SK-N-SH treated with all-trans-retinoic acid at 6 μM for 48 hours (cell line): ENCODE data around the gene PROZ.

Experiments used
- ATAC-seq: fragments of 200-7000 bp; cut with Tn5 transposase; 3 replicates; pipeline ENCODE4 v1.9.1; 2020; ENCODE audit warnings: mild to moderate bottlenecking, moderate library complexity
- ARNTL ChIP-seq: fragments of 450-650 bp; formaldehyde crosslinking; IDR thresholded peaks from 2 replicates; pipeline ENCODE4 v1.5.0; 2020; ENCODE audit warnings: low read depth, mild to moderate bottlenecking, moderate library complexity, borderline replicate concordance
- BACH2 ChIP-seq: fragments of 250-450 bp; sonication (Bioruptor Pico); IDR thresholded peaks from 2 replicates; pipeline ENCODE4 v1.9.0; 2021; ENCODE audit warnings: mild to moderate bottlenecking, borderline replicate concordance
- CREB5 ChIP-seq: fragments of 250-450 bp; sonication (Bioruptor Pico); IDR thresholded peaks from 2 replicates; pipeline ENCODE4 v1.5.1; 2020; ENCODE audit warnings: low read depth, mild to moderate bottlenecking, moderate library complexity
- CSDC2 ChIP-seq: fragments of 250-450 bp; sonication (Bioruptor Pico); IDR thresholded peaks from 2 replicates; pipeline ENCODE4 v1.5.0; 2020; ENCODE audit warnings: mild to moderate bottlenecking, moderate library complexity
- ESRRG ChIP-seq: fragments of 250-450 bp; sonication (Bioruptor Pico); IDR thresholded peaks from 2 replicates; pipeline ENCODE4 v1.6.1; 2021; ENCODE audit warnings: mild to moderate bottlenecking
- GLIS3 ChIP-seq: fragments of 250-450 bp; sonication (Bioruptor Pico); IDR thresholded peaks from 2 replicates; pipeline ENCODE4 v1.5.0; 2020; ENCODE audit warnings: mild to moderate bottlenecking, moderate library complexity
- ISL1 ChIP-seq: fragments of 250-450 bp; sonication (Bioruptor Pico); IDR thresholded peaks from 2 replicates; pipeline ENCODE4 v2.1.2; 2022; ENCODE audit warnings: mild to moderate bottlenecking, moderate library complexity
- PATZ1 ChIP-seq: fragments of 250-450 bp; sonication (Bioruptor Pico); IDR thresholded peaks from 2 replicates; pipeline ENCODE4 v1.8.0; 2020; ENCODE audit warnings: mild to moderate bottlenecking, moderate library complexity, borderline replicate concordance
- PPARA ChIP-seq: fragments of 250-450 bp; sonication (Bioruptor Pico); IDR thresholded peaks from 2 replicates; pipeline ENCODE4 v1.5.0; 2020; ENCODE audit warnings: mild to moderate bottlenecking, borderline replicate concordance
- RARB ChIP-seq: fragments of 250-450 bp; sonication (Bioruptor Pico); IDR thresholded peaks from 2 replicates; pipeline ENCODE4 v1.8.0; 2021; ENCODE audit warnings: mild to moderate bottlenecking, moderate library complexity
- SNAI2 ChIP-seq: fragments of 250-450 bp; sonication (Bioruptor Pico); IDR thresholded peaks from 2 replicates; pipeline ENCODE4 v1.5.0; 2020; ENCODE audit warnings: mild to moderate bottlenecking, moderate library complexity
- TCF4 ChIP-seq: fragments of 250-450 bp; sonication (Bioruptor Pico); IDR thresholded peaks from 2 replicates; pipeline ENCODE4 v1.8.0; 2021; ENCODE audit warnings: mild to moderate bottlenecking, moderate library complexity, borderline replicate concordance
- TOX ChIP-seq: fragments of 250-450 bp; sonication (Bioruptor Pico); IDR thresholded peaks from 2 replicates; pipeline ENCODE4 v1.8.0; 2021; ENCODE audit warnings: mild to moderate bottlenecking, moderate library complexity, borderline replicate concordance
- TSHZ2 ChIP-seq: fragments of 250-450 bp; sonication (Bioruptor Pico); IDR thresholded peaks from 2 replicates; pipeline ENCODE4 v1.5.0; 2020; ENCODE audit warnings: mild to moderate bottlenecking, moderate library complexity
- ZC3H10 ChIP-seq: fragments of 250-450 bp; sonication (Bioruptor Pico); IDR thresholded peaks from 2 replicates; pipeline ENCODE4 v1.5.1; 2021; ENCODE audit warnings: mild to moderate bottlenecking, moderate library complexity
- ZFP3 ChIP-seq: fragments of 250-450 bp; sonication (Bioruptor Pico); IDR thresholded peaks from 2 replicates; pipeline ENCODE4 v1.5.0; 2020; ENCODE audit warnings: mild to moderate bottlenecking, moderate library complexity
- ZFP30 ChIP-seq: fragments of 450-650 bp; formaldehyde crosslinking; IDR thresholded peaks from 2 replicates; pipeline ENCODE4 v1.5.0; 2022; ENCODE audit warnings: mild to moderate bottlenecking, moderate library complexity
- ZNF565 ChIP-seq: fragments of 450-650 bp; formaldehyde crosslinking; conservative IDR thresholded peaks from 2 replicates; pipeline ENCODE4 v1.5.0; 2020; ENCODE audit warnings: low read depth, mild to moderate bottlenecking, moderate library complexity
- ZNF8 ChIP-seq: fragments of 450-650 bp; formaldehyde crosslinking; IDR thresholded peaks from 2 replicates; pipeline ENCODE4 v1.5.0; 2020; ENCODE audit warnings: mild to moderate bottlenecking, moderate library complexity
- TF ChIP-seq, protein P1 (sequence below): fragments of 250-450 bp; sonication (Bioruptor Pico); IDR thresholded peaks from 2 replicates; pipeline ENCODE4 v1.8.0; 2021; ENCODE audit warnings: low read depth, mild to moderate bottlenecking, moderate library complexity, borderline replicate concordance
- TF ChIP-seq, protein P2 (sequence below): fragments of 250-450 bp; sonication (Bioruptor Pico); IDR thresholded peaks from 2 replicates; pipeline ENCODE4 v1.5.1; 2021; ENCODE audit warnings: mild to moderate bottlenecking, moderate library complexity

The PROZ gene

DNA sequence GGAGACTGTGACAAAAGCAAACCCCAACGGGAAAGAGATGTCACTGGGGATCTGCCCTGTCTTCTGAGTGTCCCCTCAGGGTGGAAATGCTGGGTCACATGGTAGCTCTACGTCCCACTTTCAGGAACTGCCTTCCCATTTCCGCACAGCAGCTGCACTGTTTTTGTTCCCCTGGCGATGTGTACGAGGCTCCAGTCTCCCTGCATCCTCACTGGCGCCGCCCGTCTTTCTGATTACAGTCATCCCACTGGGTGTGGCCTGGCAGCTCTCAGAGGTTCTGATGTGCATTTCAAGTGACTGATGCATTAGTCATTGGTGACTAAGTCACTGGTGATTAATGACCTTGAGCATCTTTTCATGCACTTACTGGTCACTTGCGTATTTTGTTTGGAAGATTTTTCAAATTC lies 28.8 kb downstream of the PROZ start:
- ATAC-seq, result peak; percentile 99
- TF ChIP-seq SNAI2 (CRISPR knock-in tag) (no peak), ESRRG (CRISPR knock-in tag) (no peak), TSHZ2 (CRISPR knock-in tag) (no peak), ZC3H10 (CRISPR knock-in tag) (peak; percentile 48; the same call in 1 of the 2 replicates), ZNF8 (no peak), ISL1 (CRISPR knock-in tag) (peak; percentile 92), GLIS3 (no peak), TOX (CRISPR knock-in tag) (0 out of 2 replicates have a peak, but pooled peaks have one; percentile 25), BACH2 (no peak), ZFP3 (CRISPR knock-in tag) (peak; percentile 49; the same call in 1 of the 2 replicates)
- TF ChIP-seq, protein P1, sequence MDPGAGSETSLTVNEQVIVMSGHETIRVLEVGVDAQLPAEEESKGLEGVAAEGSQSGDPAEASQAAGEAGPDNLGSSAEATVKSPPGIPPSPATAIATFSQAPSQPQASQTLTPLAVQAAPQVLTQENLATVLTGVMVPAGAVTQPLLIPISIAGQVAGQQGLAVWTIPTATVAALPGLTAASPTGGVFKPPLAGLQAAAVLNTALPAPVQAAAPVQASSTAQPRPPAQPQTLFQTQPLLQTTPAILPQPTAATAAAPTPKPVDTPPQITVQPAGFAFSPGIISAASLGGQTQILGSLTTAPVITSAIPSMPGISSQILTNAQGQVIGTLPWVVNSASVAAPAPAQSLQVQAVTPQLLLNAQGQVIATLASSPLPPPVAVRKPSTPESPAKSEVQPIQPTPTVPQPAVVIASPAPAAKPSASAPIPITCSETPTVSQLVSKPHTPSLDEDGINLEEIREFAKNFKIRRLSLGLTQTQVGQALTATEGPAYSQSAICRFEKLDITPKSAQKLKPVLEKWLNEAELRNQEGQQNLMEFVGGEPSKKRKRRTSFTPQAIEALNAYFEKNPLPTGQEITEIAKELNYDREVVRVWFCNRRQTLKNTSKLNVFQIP (CRISPR knock-in tag), result no peak

GRCh38 chr13:113187883-113188665 lies 29.6 kb downstream of the PROZ start:
- no peak for ATAC-seq
- TF ChIP-seq ESRRG (CRISPR knock-in tag) (no peak), RARB (no peak), ISL1 (CRISPR knock-in tag) (no peak), ZNF565 (CRISPR knock-in tag) (no peak), PATZ1 (CRISPR knock-in tag) (no peak), GLIS3 (no peak), PPARA (CRISPR knock-in tag) (no peak), ZFP3 (CRISPR knock-in tag) (no peak), TSHZ2 (CRISPR knock-in tag) (no peak), CSDC2 (CRISPR knock-in tag) (no peak), ARNTL (no peak), ZFP30 (CRISPR knock-in tag) (no peak)

DNA sequence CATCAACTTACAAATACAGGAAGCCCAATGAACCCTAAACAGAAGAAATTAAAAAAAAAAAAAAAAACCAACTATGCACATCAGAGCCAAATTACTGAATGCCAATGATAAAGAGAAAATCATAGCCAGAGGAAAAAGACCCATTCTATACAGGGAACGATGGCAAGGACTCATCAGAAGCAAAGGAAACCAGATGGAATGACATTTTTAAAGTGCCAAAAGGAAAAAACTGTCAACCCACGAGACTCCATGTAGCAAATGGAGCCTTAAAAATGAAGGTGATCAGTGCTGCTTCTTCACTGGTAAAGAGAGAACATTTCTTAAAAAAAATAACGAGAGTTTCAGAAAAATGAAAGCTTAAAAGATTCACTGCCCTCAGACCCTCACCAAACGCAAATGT lies 31.7 kb downstream of the PROZ start:
- no peak for ATAC-seq
- TF ChIP-seq PATZ1 (CRISPR knock-in tag) (no peak), ZFP3 (CRISPR knock-in tag) (no peak), RARB (no peak), CSDC2 (CRISPR knock-in tag) (no peak), ESRRG (CRISPR knock-in tag) (no peak), ZNF565 (CRISPR knock-in tag) (no peak), ARNTL (no peak), GLIS3 (no peak), CREB5 (CRISPR knock-in tag) (no peak), TCF4 (CRISPR knock-in tag) (no peak), ZNF8 (no peak)
- TF ChIP-seq, protein P2, sequence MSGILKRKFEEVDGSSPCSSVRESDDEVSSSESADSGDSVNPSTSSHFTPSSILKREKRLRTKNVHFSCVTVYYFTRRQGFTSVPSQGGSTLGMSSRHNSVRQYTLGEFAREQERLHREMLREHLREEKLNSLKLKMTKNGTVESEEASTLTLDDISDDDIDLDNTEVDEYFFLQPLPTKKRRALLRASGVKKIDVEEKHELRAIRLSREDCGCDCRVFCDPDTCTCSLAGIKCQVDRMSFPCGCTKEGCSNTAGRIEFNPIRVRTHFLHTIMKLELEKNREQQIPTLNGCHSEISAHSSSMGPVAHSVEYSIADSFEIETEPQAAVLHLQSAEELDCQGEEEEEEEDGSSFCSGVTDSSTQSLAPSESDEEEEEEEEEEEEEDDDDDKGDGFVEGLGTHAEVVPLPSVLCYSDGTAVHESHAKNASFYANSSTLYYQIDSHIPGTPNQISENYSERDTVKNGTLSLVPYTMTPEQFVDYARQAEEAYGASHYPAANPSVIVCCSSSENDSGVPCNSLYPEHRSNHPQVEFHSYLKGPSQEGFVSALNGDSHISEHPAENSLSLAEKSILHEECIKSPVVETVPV (CRISPR knock-in tag), result no peak
